ENCODE data around the gene RNF111.

Gene RNF111

GRCh38 chr15:59026207-59026606, 38.7 kb downstream of the RNF111 start:
- H3K36me3 ChIP-seq (ENCODE audit: control insufficient read depth, insufficient read depth, low read length): peaks cover 8% of the 10 kb centered on the region

GRCh38 chr15:59028387-59028955, 41.0 kb downstream of the RNF111 start:
- Histone ChIP-seq H3K9me3 (ENCODE audit: control insufficient read depth, insufficient read depth, low read depth, low read length) (no peaks in the 10 kb centered on the region), H3K27me3 (ENCODE audit: control insufficient read depth, insufficient read depth, low read length) (no peaks in the 10 kb centered on the region), H3K27ac (ENCODE audit: low read depth, low read length) (no peak overlapping the region), H3K4me1 (ENCODE audit: control insufficient read depth, insufficient read depth, low read length) (no peaks in the 10 kb centered on the region), H3K36me3 (ENCODE audit: control insufficient read depth, insufficient read depth, low read length) (peaks cover 24% of the 10 kb centered on the region), H3K9ac (ENCODE audit: low read length) (no peak overlapping the region), H3K4me3 (ENCODE audit: low read depth, low read length) (no peak overlapping the region)

More at GRCh38 chr15:59026207-59026606, 38.7 kb downstream of the RNF111 start:
- no peak overlapping the region for H3K4me3 ChIP-seq (ENCODE audit: low read depth, low read length)
- H3K27ac ChIP-seq (ENCODE audit: low read depth, low read length): no peak overlapping the region
- H3K9me3 ChIP-seq (ENCODE audit: control insufficient read depth, insufficient read depth, low read depth, low read length): no peaks in the 10 kb centered on the region
- H3K9ac ChIP-seq (ENCODE audit: low read length): no peak overlapping the region
- H3K4me1 ChIP-seq (ENCODE audit: control insufficient read depth, insufficient read depth, low read length): no peaks in the 10 kb centered on the region
- no peaks in the 10 kb centered on the region for H3K27me3 ChIP-seq (ENCODE audit: control insufficient read depth, insufficient read depth, low read length)

- Histone ChIP-seq H3K4me1 (ENCODE audit: control insufficient read depth, insufficient read depth, low read length) (no peaks in the 10 kb centered on the region), H3K27ac (ENCODE audit: low read depth, low read length) (no peak overlapping the region), H3K36me3 (ENCODE audit: control insufficient read depth, insufficient read depth, low read length) (peaks cover 24% of the 10 kb centered on the region), H3K4me3 (ENCODE audit: low read depth, low read length) (no peak overlapping the region), H3K9me3 (ENCODE audit: control insufficient read depth, insufficient read depth, low read depth, low read length) (no peaks in the 10 kb centered on the region), H3K27me3 (ENCODE audit: control insufficient read depth, insufficient read depth, low read length) (no peaks in the 10 kb centered on the region), H3K9ac (ENCODE audit: low read length) (no peak overlapping the region)
These were observed 42.1 kb downstream of the RNF111 start for GRCh38 chr15:59029554-59029953.

DNA sequence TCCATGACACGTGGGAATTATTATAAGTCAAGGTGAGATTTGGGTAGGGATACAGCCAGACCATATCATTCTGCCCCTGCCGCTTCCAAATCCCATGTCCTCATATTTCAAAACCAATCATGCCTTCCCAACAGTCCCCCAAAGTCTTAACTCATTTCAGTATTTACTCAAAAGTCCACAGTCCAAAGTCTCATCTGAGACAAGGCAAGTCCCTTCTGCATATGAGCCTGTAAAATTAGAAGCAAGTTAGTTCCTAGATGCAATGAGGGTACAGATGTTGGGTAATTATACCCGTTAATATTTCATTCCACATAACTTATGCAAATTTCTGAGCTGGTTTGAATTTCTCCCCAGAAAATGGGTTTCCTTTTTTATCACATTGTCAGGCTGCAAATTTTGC, 47.7 kb downstream of the RNF111 start:
- Histone ChIP-seq H3K27me3 (ENCODE audit: control insufficient read depth, insufficient read depth, low read length) (no peaks in the 10 kb centered on the region), H3K9me3 (ENCODE audit: control insufficient read depth, insufficient read depth, low read depth, low read length) (peaks cover 3% of the 10 kb centered on the region; the same call in 1 of the 2 replicates), H3K4me1 (ENCODE audit: control insufficient read depth, insufficient read depth, low read length) (no peaks in the 10 kb centered on the region), H3K4me3 (ENCODE audit: low read depth, low read length) (no peak overlapping the region), H3K27ac (ENCODE audit: low read depth, low read length) (no peak overlapping the region), H3K36me3 (ENCODE audit: control insufficient read depth, insufficient read depth, low read length) (peaks cover 31% of the 10 kb centered on the region), H3K9ac (ENCODE audit: low read length) (no peak overlapping the region)

GRCh38 chr15:59039225-59039624, 51.8 kb downstream of the RNF111 start:
- Histone ChIP-seq H3K4me3 (ENCODE audit: low read depth, low read length) (no peak overlapping the region), H3K9me3 (ENCODE audit: control insufficient read depth, insufficient read depth, low read depth, low read length) (peaks cover 3% of the 10 kb centered on the region; the same call in 1 of the 2 replicates), H3K36me3 (ENCODE audit: control insufficient read depth, insufficient read depth, low read length) (peaks cover 9% of the 10 kb centered on the region), H3K4me1 (ENCODE audit: control insufficient read depth, insufficient read depth, low read length) (no peaks in the 10 kb centered on the region), H3K9ac (ENCODE audit: low read length) (no peak overlapping the region), H3K27me3 (ENCODE audit: control insufficient read depth, insufficient read depth, low read length) (no peaks in the 10 kb centered on the region), H3K27ac (ENCODE audit: low read depth, low read length) (no peak overlapping the region)

DNA sequence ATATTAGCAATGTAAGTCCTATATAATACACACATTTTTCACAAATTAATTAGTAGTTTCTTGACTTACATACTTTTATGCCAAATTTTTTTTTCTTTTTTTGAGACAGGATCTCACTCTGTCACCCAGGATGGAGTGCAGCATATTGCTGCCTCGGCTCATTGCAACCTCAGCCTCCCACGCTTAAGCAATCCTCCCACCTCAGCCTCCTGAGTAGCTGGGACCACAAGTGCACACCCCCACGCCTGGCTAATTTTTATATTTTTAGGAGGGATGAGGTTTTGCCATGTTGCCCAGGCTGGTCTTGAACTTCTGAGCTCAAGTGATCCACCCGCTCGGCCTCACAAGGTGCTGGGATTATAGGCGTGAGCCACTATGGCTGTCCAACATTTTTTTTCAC, 54.6 kb downstream of the RNF111 start:
- Histone ChIP-seq H3K4me1 (ENCODE audit: control insufficient read depth, insufficient read depth, low read length) (no peaks in the 10 kb centered on the region), H3K4me3 (ENCODE audit: low read depth, low read length) (no peak overlapping the region), H3K9ac (ENCODE audit: low read length) (no peak overlapping the region), H3K27me3 (ENCODE audit: control insufficient read depth, insufficient read depth, low read length) (no peaks in the 10 kb centered on the region), H3K27ac (ENCODE audit: low read depth, low read length) (no peak overlapping the region), H3K36me3 (ENCODE audit: control insufficient read depth, insufficient read depth, low read length) (peaks cover 4% of the 10 kb centered on the region), H3K9me3 (ENCODE audit: control insufficient read depth, insufficient read depth, low read depth, low read length) (no peaks in the 10 kb centered on the region)

DNA sequence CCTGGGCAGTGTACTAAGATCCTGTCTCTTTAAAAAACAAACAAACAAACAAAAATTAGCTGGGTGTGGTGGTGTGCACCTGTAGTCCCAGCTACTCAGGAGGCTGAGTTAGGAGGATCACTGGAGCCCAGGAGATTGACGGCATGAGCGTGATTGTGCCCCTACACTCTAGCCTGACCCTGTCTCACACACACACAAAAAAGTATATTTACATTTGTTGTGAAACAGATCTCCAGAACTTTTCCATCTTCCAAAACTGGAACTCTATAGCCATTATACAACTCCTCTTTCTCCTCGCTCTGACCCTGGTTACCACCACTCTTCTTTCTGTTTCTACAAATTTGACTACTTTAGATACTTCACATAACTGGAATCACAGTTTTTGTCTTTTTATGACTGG, 61.4 kb downstream of the RNF111 start:
- H3K36me3 ChIP-seq (ENCODE audit: control insufficient read depth, insufficient read depth, low read length): peaks cover 19% of the 10 kb centered on the region
- H3K4me1 ChIP-seq (ENCODE audit: control insufficient read depth, insufficient read depth, low read length): no peaks in the 10 kb centered on the region
- no peaks in the 10 kb centered on the region for H3K9me3 ChIP-seq (ENCODE audit: control insufficient read depth, insufficient read depth, low read depth, low read length)

GRCh38 chr15:59051873-59052861, 64.7 kb downstream of the RNF111 start:
- Histone ChIP-seq H3K4me1 (ENCODE audit: control insufficient read depth, insufficient read depth, low read length) (no peaks in the 10 kb centered on the region), H3K27me3 (ENCODE audit: control insufficient read depth, insufficient read depth, low read length) (no peaks in the 10 kb centered on the region), H3K4me3 (ENCODE audit: low read depth, low read length) (no peak overlapping the region), H3K27ac (ENCODE audit: low read depth, low read length) (no peak overlapping the region), H3K36me3 (ENCODE audit: control insufficient read depth, insufficient read depth, low read length) (peaks cover 42% of the 10 kb centered on the region), H3K9ac (ENCODE audit: low read length) (no peak overlapping the region), H3K9me3 (ENCODE audit: control insufficient read depth, insufficient read depth, low read depth, low read length) (no peaks in the 10 kb centered on the region)

More for the DNA sequence above, 61.4 kb downstream of the RNF111 start:
- no peak overlapping the region for H3K9ac ChIP-seq (ENCODE audit: low read length)
- H3K27ac ChIP-seq (ENCODE audit: low read depth, low read length): no peak overlapping the region
- no peak overlapping the region for H3K4me3 ChIP-seq (ENCODE audit: low read depth, low read length)
- H3K27me3 ChIP-seq (ENCODE audit: control insufficient read depth, insufficient read depth, low read length): no peaks in the 10 kb centered on the region

DNA sequence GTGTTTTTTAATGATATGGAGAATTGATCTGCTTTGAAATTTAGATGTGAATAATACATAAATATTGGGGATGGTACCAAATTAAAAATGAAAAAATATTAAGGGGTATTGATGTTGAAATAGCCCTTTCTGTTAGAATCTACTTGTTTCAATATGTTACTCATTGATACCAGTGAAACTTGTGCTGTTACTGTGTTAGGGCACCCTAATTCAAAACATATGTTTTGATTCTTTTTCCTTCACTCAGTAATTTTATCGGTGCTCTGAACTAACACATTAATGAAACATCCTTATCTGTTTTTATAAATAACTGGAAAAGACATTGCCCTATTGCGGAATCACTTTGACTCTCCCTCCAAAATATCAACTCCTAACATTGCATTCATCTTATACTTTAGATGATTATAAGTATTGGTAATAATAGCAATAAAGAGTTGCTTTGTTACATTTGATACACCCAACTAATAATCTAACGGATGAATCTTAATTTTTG, 65.5 kb downstream of the RNF111 start:
- H3K27ac ChIP-seq (ENCODE audit: low read depth, low read length): no peak overlapping the region

GRCh38 chr15:59053482-59053881, 66.0 kb downstream of the RNF111 start:
- H3K36me3 ChIP-seq (ENCODE audit: control insufficient read depth, insufficient read depth, low read length): peaks cover 48% of the 10 kb centered on the region
- H3K9me3 ChIP-seq (ENCODE audit: control insufficient read depth, insufficient read depth, low read depth, low read length): no peaks in the 10 kb centered on the region
- H3K27me3 ChIP-seq (ENCODE audit: control insufficient read depth, insufficient read depth, low read length): no peaks in the 10 kb centered on the region
- H3K27ac ChIP-seq (ENCODE audit: low read depth, low read length): no peak overlapping the region
- no peaks in the 10 kb centered on the region; the same call in 1 of the 2 replicates for H3K4me1 ChIP-seq (ENCODE audit: control insufficient read depth, insufficient read depth, low read length)
- H3K4me3 ChIP-seq (ENCODE audit: low read depth, low read length): no peak overlapping the region
- no peak overlapping the region for H3K9ac ChIP-seq (ENCODE audit: low read length)

More for the DNA sequence above, 65.5 kb downstream of the RNF111 start:
- Histone ChIP-seq H3K27me3 (ENCODE audit: control insufficient read depth, insufficient read depth, low read length) (no peaks in the 10 kb centered on the region), H3K4me1 (ENCODE audit: control insufficient read depth, insufficient read depth, low read length) (no peaks in the 10 kb centered on the region; the same call in 1 of the 2 replicates), H3K36me3 (ENCODE audit: control insufficient read depth, insufficient read depth, low read length) (peaks cover 44% of the 10 kb centered on the region), H3K9me3 (ENCODE audit: control insufficient read depth, insufficient read depth, low read depth, low read length) (no peaks in the 10 kb centered on the region), H3K9ac (ENCODE audit: low read length) (no peak overlapping the region), H3K4me3 (ENCODE audit: low read depth, low read length) (no peak overlapping the region)

DNA sequence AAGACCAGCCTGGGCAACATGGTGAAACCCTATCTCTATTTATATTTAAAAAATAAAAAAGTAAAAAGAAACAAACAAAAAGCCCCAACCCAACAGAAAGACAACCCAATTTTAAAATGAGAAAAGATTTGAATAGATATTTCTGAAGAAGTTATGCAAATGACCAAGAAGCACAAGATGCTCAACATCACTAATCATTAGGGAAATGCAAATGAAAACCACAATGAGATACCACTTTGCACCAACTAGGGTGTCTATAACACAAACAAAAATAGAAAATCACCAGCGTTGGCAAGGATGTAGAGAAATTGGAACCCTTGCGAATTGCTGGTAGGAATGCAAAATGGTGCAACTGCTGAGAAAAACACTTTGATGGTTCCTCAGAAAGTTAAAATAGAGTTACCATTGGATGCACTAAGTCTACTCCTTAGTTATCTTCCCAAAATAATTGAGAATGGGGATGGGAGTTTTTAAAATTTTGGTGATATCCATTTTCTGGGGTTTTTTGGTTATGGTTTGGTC, 71.7 kb downstream of the RNF111 start:
- Histone ChIP-seq H3K27ac (ENCODE audit: low read depth, low read length) (no peak overlapping the region), H3K9me3 (ENCODE audit: control insufficient read depth, insufficient read depth, low read depth, low read length) (no peaks in the 10 kb centered on the region), H3K36me3 (ENCODE audit: control insufficient read depth, insufficient read depth, low read length) (peaks cover 78% of the 10 kb centered on the region), H3K4me1 (ENCODE audit: control insufficient read depth, insufficient read depth, low read length) (no peaks in the 10 kb centered on the region; the same call in 1 of the 2 replicates), H3K4me3 (ENCODE audit: low read depth, low read length) (no peak overlapping the region), H3K9ac (ENCODE audit: low read length) (no peak overlapping the region), H3K27me3 (ENCODE audit: control insufficient read depth, insufficient read depth, low read length) (no peaks in the 10 kb centered on the region)

Measured in HUES6 (cell line).